Measurements from ENCODE around the gene THUMPD1.
"Not testable (repeated sequence)": the region's sequence is repeated elsewhere in the genome, so short reads cannot be mapped to it uniquely, and the experiment has no call there.

The THUMPD1 gene

DNA sequence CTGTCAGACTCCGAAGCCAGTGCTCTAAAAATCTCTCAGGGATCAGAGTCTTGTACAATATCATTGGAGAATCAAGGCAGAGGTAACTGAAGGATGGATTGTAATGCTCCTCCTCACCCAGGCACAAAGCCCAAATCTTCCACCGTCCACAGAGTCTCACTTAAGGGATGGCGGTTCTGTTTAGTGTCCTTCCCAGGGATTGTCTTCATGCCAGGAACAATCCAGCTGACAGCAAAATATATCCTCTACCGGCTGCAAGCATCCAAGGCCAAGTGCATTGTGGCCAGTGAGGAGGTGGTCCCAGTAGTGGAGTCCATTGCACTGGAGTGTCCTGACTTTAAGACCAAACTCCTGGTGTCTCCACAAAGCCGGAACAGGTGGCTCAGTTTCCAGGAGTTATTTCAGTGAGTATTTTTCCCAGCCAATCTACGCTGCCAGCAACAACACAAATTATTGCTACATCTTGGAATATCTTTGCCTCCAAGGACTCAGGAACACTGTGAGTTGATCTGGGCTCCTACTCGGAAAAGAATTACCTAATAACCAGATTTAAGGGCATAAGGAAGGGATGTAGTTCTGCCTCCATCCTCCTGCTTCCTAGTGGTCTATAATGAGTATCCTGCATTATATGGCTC is 30.2 kb downstream of the THUMPD1 start:
- H3K4me2 ChIP-seq (ENCODE audit: low read length) = no peak overlapping the region
- TF ChIP-seq, protein P1, sequence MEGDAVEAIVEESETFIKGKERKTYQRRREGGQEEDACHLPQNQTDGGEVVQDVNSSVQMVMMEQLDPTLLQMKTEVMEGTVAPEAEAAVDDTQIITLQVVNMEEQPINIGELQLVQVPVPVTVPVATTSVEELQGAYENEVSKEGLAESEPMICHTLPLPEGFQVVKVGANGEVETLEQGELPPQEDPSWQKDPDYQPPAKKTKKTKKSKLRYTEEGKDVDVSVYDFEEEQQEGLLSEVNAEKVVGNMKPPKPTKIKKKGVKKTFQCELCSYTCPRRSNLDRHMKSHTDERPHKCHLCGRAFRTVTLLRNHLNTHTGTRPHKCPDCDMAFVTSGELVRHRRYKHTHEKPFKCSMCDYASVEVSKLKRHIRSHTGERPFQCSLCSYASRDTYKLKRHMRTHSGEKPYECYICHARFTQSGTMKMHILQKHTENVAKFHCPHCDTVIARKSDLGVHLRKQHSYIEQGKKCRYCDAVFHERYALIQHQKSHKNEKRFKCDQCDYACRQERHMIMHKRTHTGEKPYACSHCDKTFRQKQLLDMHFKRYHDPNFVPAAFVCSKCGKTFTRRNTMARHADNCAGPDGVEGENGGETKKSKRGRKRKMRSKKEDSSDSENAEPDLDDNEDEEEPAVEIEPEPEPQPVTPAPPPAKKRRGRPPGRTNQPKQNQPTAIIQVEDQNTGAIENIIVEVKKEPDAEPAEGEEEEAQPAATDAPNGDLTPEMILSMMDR (IDR thresholded peaks at IDR 0.05; ENCODE audit: low read depth, low read length, poor library complexity, severe bottlenecking) = no peak
- TF ChIP-seq EZH2phosphoT487 (IDR thresholded peaks at IDR 0.05; ENCODE audit: borderline replicate concordance, low read length) = no peak
- H3K9me2 ChIP-seq (replicated peaks; ENCODE audit: control insufficient read depth, low read length) = no peaks in the 10 kb centered on the region
- H3K79me2 ChIP-seq (ENCODE audit: control insufficient read depth, low read length) = no peaks in the 10 kb centered on the region
- H3K4me1 ChIP-seq (ENCODE audit: control insufficient read depth, low read length) = no peaks in the 10 kb centered on the region
- H3K27me3 ChIP-seq (ENCODE audit: control insufficient read depth, low read length) = peaks cover 7% of the 10 kb centered on the region
- H3K27ac ChIP-seq (ENCODE audit: low read depth, low read length) = no peak overlapping the region
- H3K4me3 ChIP-seq (ENCODE audit: low read length) = no peak overlapping the region
- H4K20me1 ChIP-seq (ENCODE audit: control insufficient read depth, insufficient read depth, low read depth, low read length) = no peaks in the 10 kb centered on the region
- H3K36me3 ChIP-seq (ENCODE audit: control insufficient read depth, low read length) = no peaks in the 10 kb centered on the region
- no peaks in the 10 kb centered on the region for H3K9me3 ChIP-seq (ENCODE audit: control insufficient read depth, insufficient read depth, low read length)
- H3F3A ChIP-seq (ENCODE audit: control insufficient read depth, insufficient read depth) = no peaks in the 10 kb centered on the region

DNA sequence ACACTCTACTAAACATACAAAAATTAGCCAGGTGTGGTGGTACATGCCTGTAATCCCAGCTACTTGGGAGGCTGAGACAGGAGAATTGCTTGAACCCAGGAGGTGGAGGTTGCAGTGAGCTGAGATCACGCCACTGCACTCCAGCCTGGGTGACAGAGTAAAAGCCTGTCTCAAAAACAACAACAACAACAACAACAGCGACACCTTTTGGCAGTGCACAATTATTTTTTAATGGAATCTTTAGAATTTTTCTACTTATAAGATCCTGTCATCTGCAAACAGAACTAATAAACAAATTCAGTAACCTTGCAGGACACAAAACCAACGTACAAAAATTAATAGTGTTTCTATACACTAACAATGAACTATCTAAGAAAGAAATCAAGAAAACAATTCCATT is 33.5 kb downstream of the THUMPD1 start:
- TF ChIP-seq, protein P1 (IDR thresholded peaks at IDR 0.05; ENCODE audit: low read depth, low read length, poor library complexity, severe bottlenecking) = peak; percentile 51
- not testable (repeated sequence) for H3K4me2 ChIP-seq (ENCODE audit: low read length); H3K9me2 ChIP-seq (replicated peaks; ENCODE audit: control insufficient read depth, low read length); H4K20me1 ChIP-seq (ENCODE audit: control insufficient read depth, insufficient read depth, low read depth, low read length); H3K4me3 ChIP-seq (ENCODE audit: low read length); H3K36me3 ChIP-seq (ENCODE audit: control insufficient read depth, low read length); H3K27me3 ChIP-seq (ENCODE audit: control insufficient read depth, low read length); H3K27ac ChIP-seq (ENCODE audit: low read depth, low read length); H3F3A ChIP-seq (ENCODE audit: control insufficient read depth, insufficient read depth); H3K9me3 ChIP-seq (ENCODE audit: control insufficient read depth, insufficient read depth, low read length); H3K79me2 ChIP-seq (ENCODE audit: control insufficient read depth, low read length); H3K4me1 ChIP-seq (ENCODE audit: control insufficient read depth, low read length)

DNA sequence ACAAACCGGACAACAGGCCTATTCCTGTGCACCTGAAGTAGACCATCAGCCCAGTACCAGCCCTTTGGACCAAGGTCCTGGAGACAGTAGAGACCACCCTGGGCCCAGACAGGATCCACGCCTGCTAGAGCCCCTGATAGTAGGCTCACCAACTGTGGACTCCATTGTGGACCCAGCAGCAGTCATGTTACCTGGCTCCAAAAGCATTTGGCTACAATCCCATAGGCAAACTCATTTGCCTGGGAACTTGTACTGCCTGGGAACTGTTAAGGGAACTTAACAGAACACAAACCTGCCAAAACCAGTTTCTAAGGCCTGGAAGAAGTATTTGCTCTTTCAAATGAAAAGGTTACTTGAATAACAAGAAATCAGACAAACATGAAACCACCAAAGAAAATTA is 34.2 kb downstream of the THUMPD1 start:
- no peak overlapping the region for H3K4me2 ChIP-seq (ENCODE audit: low read length)
- H3K27ac ChIP-seq (ENCODE audit: low read depth, low read length) = no peak overlapping the region
- H4K20me1 ChIP-seq (ENCODE audit: control insufficient read depth, insufficient read depth, low read depth, low read length) = no peaks in the 10 kb centered on the region
- H3K79me2 ChIP-seq (ENCODE audit: control insufficient read depth, low read length) = no peaks in the 10 kb centered on the region
- no peak overlapping the region for H3K4me3 ChIP-seq (ENCODE audit: low read length)
- H3F3A ChIP-seq (ENCODE audit: control insufficient read depth, insufficient read depth) = no peaks in the 10 kb centered on the region
- TF ChIP-seq EZH2phosphoT487 (IDR thresholded peaks at IDR 0.05; ENCODE audit: borderline replicate concordance, low read length) = no peak
- TF ChIP-seq, protein P1 (IDR thresholded peaks at IDR 0.05; ENCODE audit: low read depth, low read length, poor library complexity, severe bottlenecking) = no peak
- no peaks in the 10 kb centered on the region for H3K4me1 ChIP-seq (ENCODE audit: control insufficient read depth, low read length)
- H3K9me3 ChIP-seq (ENCODE audit: control insufficient read depth, insufficient read depth, low read length) = no peaks in the 10 kb centered on the region
- no peaks in the 10 kb centered on the region for H3K27me3 ChIP-seq (ENCODE audit: control insufficient read depth, low read length)
- H3K9me2 ChIP-seq (replicated peaks; ENCODE audit: control insufficient read depth, low read length) = no peaks in the 10 kb centered on the region
- no peaks in the 10 kb centered on the region for H3K36me3 ChIP-seq (ENCODE audit: control insufficient read depth, low read length)

DNA sequence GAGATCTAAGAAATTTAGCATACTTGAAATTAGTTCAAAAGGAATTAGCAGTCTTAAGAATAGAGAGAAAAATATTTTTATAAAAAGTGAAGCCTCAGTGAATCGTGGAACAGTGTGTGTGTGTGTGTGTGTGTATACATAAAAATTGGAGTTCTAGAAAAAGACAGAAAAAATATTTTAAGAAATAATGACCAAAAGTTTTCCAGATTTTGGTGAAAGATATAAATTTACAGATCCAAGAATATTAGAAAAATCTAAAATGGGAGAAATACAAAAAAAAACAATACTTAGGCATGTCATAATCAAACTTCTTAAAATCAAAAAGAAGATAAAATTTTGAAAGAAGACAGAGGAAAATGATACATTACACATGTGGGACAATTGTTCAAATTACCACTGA is 35.6 kb downstream of the THUMPD1 start:
- H4K20me1 ChIP-seq (ENCODE audit: control insufficient read depth, insufficient read depth, low read depth, low read length); H3K27ac ChIP-seq (ENCODE audit: low read depth, low read length); H3K27me3 ChIP-seq (ENCODE audit: control insufficient read depth, low read length); H3K9me3 ChIP-seq (ENCODE audit: control insufficient read depth, insufficient read depth, low read length); H3K36me3 ChIP-seq (ENCODE audit: control insufficient read depth, low read length); H3K4me1 ChIP-seq (ENCODE audit: control insufficient read depth, low read length); H3F3A ChIP-seq (ENCODE audit: control insufficient read depth, insufficient read depth); H3K9me2 ChIP-seq (replicated peaks; ENCODE audit: control insufficient read depth, low read length); H3K4me2 ChIP-seq (ENCODE audit: low read length); H3K79me2 ChIP-seq (ENCODE audit: control insufficient read depth, low read length); H3K4me3 ChIP-seq (ENCODE audit: low read length): not testable (repeated sequence)
